ENCODE results near the gene NMUR1.

Gene NMUR1

DNA sequence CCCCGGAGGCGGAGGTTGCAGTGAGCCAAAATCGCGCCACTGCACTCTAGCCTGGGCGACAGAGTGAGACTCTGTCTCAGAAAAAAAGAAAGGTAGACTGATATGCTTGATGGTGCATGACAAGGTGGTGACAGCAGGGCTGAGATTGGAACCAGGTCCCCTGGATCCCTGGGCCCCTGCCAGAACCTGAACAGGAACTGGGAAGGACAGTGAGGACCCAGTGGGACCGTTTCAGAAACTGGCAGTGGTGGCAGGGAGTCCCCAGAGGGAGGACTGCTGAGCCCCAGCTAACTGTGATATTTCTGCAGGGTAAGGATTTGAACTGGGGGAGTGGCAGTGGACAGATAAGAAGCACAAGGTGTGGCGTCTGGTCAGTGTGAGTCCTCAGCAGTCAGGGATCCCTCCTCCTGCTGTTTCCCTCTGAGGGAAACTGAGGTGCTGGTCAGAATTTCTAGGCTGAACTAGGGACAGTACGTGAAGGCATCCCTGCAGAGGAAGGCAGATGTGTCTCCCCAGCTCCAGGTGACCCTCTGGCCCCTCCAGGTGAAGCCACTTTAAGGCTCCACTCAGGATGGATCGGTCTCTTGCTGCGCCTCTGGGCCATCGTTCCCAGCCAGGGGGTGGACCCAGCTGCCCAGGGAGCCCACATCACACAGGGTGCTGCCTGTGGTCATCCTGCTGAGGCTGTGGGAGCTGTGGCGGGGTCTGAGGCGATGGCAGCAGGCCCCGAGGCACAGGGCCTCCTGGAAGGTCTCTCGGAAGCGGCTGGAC is 5.6 kb downstream of the NMUR1 start:
- no peak overlapping the region for H3K27ac ChIP-seq
- TF ChIP-seq ZFX (IDR thresholded peaks at IDR 0.05; ENCODE audit: borderline replicate concordance) = no peak
- TF ChIP-seq, protein P1, sequence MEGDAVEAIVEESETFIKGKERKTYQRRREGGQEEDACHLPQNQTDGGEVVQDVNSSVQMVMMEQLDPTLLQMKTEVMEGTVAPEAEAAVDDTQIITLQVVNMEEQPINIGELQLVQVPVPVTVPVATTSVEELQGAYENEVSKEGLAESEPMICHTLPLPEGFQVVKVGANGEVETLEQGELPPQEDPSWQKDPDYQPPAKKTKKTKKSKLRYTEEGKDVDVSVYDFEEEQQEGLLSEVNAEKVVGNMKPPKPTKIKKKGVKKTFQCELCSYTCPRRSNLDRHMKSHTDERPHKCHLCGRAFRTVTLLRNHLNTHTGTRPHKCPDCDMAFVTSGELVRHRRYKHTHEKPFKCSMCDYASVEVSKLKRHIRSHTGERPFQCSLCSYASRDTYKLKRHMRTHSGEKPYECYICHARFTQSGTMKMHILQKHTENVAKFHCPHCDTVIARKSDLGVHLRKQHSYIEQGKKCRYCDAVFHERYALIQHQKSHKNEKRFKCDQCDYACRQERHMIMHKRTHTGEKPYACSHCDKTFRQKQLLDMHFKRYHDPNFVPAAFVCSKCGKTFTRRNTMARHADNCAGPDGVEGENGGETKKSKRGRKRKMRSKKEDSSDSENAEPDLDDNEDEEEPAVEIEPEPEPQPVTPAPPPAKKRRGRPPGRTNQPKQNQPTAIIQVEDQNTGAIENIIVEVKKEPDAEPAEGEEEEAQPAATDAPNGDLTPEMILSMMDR (IDR thresholded peaks at IDR 0.05) = no peak

DNA sequence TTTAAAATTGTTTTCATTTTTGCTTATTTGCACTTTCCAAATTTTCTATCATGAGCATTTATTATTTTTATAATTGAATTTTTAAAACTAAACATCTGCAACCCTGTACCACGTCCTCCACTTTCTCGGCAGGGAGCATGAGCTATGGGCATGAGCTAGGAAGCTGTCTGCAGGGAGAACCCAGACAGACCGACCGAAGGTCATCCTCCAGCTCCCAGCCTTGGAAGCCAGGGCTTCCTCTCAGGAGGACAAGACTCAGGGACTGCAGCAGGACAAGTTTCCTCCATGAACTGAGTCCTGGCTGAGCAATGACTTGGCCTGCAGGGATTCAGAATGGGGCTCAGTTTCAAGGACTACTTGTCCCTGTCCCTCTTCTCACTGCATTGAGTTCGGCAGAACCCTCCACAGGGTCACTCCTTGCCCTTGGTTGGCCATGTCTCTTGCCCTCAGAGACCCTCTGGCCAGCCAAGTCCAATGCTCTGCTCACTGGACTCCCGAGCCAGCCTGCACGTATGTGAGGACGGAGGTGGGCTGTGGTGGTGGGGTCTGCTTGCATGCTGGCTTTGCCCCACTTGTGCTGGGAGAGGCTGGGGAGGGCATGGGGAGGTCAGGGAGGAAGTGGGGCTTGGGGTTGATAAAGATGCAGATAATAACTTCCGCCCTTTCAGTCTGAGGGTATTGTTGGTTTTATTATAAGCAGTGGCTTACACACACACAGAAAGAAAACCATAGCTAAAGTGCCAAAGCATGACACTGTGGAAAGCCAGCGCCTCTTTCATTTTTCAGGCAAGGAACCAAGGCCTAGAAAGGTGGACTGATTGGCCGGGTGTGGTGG is 6.6 kb downstream of the NMUR1 start:
- H3K27ac ChIP-seq = no peak overlapping the region
- TF ChIP-seq, protein P1 (IDR thresholded peaks at IDR 0.05) = no peak
- no peak for TF ChIP-seq ZFX (IDR thresholded peaks at IDR 0.05; ENCODE audit: borderline replicate concordance)

DNA sequence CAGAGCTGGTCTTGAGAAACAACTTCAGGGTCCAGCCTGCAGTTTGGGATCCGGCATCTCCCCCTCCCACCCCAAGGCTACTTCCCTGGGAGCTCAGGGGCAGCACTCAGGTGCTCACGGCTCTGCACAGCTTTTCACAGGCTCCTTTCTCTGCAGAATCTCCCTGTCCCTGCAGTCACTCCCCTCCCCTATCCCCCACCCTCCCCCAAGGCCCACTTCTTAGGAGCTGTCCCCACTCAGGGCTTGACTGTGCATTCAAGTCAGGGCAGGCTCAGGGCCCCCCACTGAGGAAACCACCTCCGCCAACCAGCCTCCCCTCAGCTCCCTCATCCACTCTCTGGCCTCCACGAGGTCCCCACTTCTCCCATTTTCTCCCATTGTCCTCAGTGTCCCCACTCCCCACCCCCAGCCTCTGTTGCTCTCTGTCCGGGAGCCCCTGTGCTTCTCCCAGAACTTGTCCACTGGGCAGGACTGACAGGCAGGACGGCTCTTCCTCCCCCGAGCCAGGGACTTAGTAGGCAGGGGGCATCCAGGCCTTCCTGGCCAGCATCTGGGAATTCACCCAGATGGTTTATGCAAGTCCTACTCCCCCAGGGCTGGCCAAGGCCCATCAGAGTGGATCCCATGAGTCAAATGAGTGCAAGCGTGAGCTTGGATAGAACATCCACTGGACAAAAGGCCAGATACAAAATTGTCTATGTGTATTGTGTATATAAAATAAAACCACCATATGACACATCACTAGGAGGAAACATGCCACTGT is 7.6 kb downstream of the NMUR1 start:
- no peak overlapping the region for H3K27ac ChIP-seq
- TF ChIP-seq, protein P1 (IDR thresholded peaks at IDR 0.05) = no peak
- no peak for TF ChIP-seq ZFX (IDR thresholded peaks at IDR 0.05; ENCODE audit: borderline replicate concordance)

DNA sequence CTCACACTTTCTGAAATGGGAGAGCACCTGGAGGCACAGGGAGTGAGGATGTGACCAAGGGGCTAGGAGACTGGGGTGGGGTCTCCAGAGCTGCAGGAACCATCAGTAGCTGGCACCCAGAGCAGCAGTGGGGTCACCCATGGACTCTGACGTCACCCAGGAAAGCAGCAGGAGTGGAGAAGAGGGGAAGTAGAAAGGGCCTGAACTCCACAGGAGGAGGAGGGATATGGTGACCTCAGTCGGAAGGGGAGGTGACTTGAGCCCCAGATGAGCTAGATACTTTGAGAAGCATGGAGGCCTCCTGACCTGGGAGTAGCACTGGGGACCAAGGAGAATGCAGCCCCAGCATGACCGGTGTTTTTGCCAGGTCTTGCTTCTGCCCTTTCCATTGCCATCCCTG is 8.8 kb downstream of the NMUR1 start:
- no peak overlapping the region for H3K27ac ChIP-seq
- TF ChIP-seq, protein P1 (IDR thresholded peaks at IDR 0.05) = no peak
- TF ChIP-seq ZFX (IDR thresholded peaks at IDR 0.05; ENCODE audit: borderline replicate concordance) = no peak

DNA sequence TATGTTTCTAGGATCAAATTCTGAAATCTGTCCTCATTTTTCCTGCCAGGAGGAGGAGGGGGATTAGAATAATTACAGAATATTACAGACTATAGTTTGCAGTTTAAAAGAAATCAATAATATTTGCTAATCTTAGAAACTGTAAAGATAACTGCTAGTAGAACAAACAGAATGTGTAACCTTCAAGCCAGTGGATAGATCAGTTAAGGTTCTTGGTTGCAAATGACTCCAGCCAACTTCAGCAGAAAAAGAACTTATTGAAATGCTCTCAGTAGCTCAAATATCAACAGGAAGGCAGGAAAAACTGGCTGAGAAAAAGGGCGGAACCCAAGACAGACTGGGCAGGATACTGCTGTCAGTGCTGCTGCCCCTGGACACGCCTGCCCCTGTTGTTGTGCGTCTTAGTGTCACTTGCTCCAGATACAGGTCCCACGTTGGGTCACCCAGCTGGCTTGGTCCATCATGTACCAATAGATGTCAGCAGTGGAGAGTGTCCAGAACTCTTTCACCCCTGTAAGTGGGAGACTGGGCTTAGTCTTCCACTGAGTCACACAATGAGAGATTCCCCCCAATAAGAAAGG is 10.2 kb downstream of the NMUR1 start:
- TF ChIP-seq, protein P1 (IDR thresholded peaks at IDR 0.05) = no peak
- TF ChIP-seq ZFX (IDR thresholded peaks at IDR 0.05; ENCODE audit: borderline replicate concordance) = no peak
- H3K27ac ChIP-seq = no peak overlapping the region

DNA sequence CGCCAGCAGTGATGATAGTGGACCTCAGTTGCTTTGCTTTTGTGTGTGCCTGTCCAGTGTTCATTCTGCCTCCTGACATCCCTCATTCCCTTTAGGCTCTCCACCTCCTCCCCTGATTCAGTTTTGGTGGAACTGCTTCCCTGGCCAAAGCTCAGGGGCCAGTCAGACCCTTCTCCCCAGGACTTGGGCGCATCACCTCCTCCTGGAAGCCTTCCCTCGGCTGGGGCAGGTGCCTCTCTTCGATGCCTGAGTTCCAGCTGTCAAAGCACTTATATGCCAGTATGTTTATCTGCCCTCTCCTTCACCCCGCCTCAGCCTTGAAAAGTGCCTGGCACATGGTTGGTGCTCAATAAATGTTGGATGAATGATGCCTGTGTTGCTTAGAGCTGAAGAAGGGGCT is 11.5 kb downstream of the NMUR1 start:
- H3K27ac ChIP-seq = no peak overlapping the region
- TF ChIP-seq, protein P1 (IDR thresholded peaks at IDR 0.05) = no peak
- no peak for TF ChIP-seq ZFX (IDR thresholded peaks at IDR 0.05; ENCODE audit: borderline replicate concordance)
